Stimulated activated CD8-positive, alpha-beta memory T cell treated with anti-CD3 and anti-CD28 coated beads, Interleukin-7, amount 100 ng/mL, for 4 hours (primary cell): ENCODE measurements around the gene EHBP1.

Experiments
- DNase-seq, 2 donors: peaks; one replicate each; pipeline ENCODE4 v3.0.0-alpha.2; 2020; ENCODE audit warnings: low read depth in 2 of 2

EHBP1 gene

DNA sequence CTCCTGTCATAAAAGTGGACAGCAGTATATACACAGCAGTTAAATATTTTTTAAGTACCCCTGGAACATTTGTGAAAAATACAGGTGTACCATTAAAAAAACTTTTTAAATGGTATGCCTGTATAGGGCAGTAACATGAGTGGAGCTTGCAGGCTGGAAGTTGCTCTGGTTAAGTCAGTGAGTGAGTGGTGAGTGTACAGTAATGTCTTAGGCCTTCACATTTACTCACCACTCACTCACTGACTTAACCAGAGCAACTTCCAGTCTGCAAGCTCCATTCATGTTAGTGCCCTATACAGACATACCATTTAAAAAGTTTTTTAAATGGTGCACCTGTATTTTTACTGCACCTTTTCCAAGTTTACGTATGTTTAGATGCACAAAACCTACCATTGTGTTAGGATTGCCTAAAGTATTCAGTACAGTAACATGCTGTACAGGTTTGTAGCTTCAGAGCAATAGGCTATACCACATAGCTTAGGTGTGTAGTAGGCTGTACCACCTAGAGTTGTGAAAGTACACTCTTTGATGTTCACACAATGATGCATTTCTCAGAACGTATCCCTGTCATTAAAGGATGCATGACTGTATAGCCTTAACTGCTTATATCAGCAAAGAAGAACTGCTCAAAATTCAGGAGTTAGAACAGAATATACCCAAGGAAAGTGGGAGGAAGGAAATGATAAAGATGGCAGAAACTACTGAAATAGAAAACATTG, 112.6 kb downstream of the EHBP1 start:
- no peak for DNase-seq

DNA sequence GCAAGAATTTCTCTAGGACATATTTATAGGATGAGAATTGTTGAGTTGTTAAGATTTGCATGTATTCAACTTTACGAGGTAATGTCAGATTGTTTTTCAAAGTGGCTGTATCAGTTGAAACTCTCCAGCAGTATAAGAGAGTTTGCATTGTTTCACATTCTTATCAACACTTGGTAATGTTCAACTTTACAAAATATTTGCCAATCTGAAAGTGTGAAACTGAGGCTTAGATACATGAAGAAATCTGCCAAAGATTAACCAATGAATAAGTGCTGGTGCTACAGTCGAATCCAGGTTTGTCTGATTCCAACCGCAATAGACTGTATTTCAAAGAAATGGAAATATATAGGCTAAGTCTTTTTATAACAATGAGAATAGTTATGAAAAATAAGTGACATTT, 117.0 kb downstream of the EHBP1 start:
- DNase-seq: no peak

DNA sequence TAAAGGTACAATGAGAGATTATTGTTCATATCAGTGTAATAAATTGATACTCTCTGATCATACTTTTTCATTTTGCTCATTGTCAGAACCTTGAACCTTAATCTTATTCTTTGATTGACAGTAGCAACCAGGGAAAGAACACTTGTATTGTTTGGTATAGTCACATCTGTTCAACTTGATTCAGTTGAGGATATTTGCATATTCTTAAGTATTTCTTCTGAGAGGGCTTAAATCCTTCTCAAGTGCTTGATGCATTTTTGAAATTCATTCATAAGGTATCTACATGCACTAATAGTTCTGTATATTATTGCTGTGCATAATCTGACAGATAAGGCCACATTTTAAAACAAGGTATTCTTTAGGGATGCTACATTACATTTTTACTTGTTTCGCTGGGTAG, 118.9 kb downstream of the EHBP1 start:
- no peak for DNase-seq

DNA sequence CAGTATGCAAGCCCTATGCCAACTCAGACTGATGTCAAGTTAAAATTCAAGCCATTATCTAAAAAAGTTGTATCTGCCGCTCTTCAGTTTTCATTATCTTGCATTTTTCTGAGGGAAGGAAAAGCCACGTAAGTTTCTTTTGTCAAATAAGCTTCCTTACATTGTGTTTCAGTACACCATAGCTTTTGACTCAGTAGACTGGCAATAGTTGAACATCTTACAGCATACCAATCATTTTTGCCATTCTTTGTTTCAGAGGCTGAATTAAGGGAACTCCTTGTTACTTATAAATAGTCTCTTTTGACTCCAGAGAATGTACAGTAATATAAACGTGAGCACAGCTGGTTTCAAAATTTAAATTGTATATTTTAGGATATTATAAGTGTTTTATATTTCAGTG, 120.6 kb downstream of the EHBP1 start:
- DNase-seq: no peak

DNA sequence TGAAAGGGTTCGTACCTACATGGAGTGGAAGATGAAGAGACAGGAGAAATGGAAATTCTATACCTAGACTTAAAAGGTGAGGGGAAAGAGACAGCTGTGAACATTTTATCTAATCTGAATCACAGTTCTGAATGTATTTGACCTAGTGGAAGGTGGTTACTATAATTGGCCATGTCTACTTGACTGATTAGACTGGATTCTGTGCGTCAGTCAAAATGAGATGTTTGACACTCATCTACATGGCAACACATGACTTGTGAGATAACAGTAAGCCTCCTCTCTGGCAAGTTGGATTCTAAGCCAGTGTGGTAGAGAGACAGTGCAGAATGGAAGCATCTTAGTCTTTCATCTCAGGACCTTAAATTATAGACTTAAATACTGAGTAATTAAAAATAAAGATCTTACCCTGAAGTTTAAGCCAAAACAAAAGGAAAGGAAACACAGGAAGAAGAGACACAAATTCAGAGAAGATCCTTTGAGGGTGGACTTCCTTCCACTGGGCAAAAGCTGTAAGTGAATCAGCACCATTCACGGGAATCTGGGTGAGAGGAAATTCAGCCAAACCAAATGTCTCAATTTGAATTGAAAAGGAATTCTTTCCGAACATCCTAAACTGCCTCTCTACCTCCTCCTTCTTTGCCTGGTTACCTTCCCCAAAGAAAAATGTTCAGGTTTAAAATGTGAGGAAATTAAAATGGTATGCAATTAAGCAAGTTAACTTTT, 121.6 kb downstream of the EHBP1 start:
- DNase-seq: no peak

DNA sequence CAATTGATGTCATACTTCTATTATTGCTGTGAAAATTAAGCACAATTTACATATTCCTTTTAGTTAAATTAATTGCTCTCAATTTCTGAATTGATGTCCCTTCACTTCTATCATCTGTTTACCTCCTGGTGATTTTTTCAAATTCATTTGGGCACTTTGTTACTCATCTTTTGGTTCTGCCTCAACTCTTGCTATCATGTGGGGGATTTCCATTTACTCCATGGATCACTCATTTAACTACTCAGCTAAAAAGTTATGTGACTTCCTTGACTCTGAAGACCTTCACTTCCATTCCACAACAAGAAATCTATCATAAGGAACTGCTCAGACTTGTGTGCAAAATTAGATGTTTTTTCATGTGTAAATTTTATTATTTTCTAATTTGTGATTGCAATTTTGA, 126.2 kb downstream of the EHBP1 start:
- no peak for DNase-seq

DNA sequence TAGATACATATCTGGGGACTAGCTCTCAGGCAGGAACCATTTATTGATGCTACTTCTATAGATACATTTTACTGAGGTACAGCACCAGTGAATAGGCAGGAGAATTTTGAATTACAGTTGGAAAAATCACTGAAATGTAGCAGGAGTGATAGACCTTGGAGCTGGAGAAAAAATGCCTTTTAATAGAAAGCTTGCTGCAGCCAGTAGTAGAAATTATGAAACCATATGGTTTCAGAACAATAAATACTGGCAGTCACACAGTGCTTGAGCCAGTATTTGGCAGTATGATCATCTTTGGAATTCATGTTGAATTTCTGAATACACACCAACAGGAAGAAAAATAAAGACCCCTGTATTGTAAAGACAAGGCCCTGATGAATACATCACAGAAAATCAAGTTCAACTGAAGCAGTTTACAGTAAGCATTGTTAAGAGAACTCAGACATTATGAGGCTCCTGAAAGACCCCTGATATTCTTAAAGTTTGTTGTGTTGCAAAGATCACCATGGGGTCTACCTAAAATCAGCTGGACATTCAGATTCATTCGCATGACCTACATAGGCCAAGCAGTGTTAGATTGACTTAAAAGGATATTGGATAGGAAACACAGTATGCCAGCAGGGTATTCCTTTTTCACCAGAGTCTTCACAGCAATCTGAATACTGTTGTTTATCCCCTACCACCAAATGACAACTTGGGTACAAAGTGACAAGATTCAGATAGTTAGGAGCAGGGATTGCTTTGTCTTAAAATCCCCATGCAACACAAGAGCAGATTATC, 139.0 kb downstream of the EHBP1 start:
- no peak for DNase-seq

DNA sequence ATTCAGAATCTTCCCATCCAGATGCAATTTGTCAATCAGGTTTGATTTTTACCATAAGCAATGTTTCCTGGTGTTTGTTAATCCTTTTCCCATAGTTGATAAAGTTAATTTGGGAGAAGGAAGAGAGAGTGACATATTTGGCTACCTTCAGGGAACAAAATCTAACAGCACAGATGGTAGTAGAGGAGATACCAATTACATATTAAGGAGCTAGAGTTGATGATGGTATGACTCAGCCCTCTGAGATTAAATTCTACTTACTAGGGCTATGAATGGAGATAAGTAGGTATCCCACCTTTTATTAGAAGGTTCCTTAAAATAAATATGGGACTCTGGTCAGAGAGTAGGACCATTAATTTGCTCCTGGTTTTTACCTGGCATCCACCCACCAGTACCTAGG, 139.7 kb downstream of the EHBP1 start:
- DNase-seq: no peak

DNA sequence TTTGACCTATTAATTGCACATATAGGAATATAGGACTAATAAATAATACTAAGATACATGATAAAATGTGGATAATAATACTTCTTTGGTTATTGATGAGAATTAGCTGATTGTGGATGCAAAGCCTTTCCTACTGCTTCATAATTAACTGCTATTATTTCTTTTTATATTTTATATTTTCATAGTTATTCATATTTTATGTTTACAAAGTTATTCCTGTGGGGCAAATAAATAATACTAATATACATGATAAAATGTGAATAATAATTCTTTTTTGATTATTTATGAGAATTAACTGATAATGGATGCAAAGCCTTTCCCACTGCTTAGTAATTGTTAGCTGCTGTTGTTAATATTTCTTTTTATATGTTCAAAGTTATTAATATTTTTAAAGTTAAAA, 146.7 kb downstream of the EHBP1 start:
- no peak for DNase-seq

DNA sequence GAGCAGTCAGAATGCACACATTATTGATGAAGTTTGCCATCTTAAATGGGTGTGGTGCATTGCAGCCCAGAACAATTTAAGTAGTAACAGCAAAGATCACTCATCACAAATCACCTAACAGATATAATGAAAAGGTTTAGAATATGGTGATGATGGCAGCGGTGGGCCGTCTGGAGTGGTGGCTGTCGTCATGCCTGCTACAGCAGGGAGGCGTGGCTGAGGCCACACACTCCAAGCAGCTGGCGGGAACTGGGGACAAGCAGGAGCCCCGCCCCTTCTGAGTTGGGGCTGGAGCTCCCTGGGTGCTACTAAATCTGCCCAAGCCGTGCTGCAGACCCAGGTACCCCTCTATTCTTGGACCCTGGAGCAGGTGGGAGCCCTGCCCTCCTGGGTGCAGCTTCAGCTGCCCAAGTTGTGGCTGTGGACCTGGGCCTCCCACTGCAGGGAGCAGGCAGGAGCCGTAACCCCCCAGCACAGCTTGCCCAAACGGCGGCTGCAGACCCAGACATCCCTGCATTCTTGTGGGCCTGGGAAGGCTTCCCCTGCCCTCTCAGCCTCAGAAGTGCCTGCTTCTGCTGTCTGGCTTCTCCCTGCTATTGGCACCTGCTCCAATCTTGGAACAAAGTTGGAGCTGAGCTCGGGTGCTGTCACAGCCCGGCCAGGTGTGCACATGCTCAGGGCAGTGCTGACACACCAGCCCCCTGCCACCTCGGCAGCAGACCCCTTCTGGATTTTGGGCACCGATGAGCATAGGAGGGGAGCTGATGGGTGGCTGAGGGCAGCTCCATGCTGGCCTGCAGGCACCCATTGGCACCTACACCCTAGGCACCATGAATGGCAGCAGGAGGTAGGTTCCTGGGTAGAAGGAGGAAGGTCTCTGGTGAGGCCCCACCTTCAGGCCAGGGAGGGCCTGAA, 149.3 kb downstream of the EHBP1 start:
- DNase-seq: no peak

DNA sequence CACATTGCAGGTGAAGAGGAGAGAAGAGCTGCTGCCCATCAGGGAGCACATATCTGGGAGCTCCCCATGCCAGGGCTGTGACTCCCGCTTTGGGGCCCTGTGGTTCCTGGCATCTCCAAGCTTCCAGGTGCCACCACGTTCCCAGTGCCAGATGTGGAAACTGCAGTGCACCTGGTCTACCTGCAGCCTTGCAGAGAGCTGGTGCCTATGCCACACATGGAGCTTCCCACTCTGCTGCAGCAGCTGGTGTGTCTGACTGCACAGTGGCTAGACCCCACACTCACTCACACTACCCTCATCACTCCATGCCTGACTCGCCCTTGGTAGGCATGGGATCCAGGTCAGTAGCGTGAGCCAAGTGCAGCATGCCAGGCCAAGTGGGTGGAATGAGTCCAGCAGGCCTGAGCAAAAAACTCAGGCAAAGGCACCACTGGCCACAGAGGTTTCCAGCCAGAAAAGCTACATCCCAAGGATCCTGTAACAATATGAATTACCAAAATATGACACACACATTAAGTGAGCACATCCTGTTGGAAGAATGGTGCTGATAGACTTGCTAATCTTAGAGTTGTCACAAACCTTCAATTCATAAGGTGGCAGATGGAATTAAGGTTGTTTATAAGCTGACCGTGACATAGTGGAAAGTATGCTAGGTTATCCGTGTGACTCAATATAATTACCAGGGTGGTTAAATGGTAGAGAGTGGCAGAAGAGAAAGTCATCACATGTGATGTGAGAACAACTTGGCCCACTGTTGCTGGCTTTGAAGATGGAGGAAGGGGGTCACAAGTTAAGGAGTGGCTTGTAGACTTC, 150.9 kb downstream of the EHBP1 start:
- DNase-seq: no peak

DNA sequence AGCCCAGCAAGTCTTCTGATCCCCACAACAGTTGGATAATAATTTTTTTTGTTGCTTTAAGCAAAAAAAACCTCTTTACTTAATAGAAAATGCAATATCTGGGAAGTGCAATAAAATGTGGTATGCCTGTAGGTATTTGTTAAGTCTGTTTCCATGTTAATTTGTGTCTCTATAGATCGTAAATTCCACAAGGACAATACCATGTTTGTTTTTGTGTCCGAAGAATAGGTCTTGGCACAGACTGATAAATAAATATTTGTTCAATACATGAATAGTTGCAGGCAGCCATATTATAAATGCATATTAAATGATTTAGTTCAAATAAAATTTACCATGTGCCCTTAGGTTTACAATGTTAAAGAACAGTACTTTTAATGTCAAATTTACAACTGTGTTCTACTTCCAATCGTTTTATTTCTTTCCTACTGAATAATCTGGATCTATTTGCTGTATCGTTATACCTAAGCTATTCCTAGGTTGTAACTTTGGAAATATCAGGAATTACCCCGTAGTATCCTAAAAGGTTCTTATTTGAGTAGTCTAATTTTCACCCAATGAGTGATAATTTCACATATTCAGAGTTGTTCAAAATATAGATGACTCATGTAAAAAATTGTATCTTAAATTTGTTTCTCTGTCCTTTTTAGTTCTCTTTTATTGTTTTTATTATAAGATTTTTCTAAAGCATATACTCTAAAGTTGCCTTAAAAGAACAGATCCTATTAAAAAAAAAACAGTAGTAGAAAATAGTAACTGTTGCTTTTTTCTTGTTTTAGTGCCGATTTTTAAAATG, 151.8 kb downstream of the EHBP1 start:
- DNase-seq: no peak

DNA sequence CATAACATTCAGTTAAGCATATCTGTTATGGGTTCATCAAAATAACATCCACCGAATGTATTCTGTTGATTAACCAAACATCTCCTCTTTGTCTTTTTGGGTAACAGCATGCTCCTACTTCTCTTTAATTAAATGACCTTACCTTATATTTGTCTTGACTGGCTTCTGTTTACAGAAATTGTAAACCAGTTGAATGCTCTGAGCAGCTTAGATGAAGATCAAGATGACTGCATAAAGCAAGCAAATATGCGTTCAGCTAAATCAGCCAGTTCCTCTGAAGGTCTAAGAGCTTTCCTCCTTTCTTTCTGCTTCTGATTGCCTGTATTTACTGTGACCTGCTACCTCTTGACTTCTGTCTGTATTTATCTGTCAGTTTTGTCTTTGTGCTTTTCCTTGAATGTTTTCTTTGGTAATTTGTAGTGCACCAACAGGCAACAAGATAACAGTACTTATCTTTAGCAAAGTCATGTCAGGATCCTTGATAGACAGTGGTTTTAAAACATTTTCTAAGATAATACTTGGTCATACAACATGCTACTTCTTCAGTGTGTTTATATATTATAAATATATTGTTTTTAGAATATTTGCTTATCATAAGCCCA, 152.8 kb downstream of the EHBP1 start:
- DNase-seq: no peak

DNA sequence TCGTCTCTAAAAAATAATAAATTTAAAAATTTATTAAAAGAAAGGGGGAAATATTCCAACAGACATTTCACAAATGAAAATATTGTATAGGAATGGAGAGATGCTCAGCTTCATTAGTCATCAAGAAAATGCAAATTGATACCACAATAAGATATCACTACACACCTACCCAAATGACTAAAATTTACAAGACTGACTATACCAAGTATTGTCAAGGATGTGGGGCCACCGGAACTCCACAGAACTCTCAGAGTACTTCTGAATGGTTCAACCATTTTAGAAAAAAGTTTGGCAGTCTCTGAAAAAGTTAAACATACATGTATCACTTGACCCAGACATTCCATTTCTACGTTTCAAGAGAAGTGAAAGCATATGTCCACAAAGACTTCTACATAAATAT, 163.4 kb downstream of the EHBP1 start:
- DNase-seq: no peak

DNA sequence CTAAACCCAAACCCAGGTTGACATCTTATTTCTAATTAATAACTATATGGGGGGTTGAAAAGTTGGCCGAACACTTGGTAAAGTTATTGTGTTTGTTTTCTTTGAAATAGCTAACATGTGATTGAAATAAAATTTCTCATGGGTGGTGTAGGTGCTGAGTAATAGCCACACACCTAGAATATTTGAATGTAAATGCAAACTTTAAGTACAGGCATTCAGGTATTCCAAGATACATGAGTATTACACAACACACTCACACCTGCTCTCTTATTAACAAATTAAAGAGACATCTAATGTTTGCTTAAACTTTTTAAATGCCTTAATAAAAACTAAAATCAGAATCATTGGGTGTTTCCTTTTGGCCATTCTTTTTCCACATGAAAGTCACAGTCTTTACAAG, 165.5 kb downstream of the EHBP1 start:
- no peak for DNase-seq

DNA sequence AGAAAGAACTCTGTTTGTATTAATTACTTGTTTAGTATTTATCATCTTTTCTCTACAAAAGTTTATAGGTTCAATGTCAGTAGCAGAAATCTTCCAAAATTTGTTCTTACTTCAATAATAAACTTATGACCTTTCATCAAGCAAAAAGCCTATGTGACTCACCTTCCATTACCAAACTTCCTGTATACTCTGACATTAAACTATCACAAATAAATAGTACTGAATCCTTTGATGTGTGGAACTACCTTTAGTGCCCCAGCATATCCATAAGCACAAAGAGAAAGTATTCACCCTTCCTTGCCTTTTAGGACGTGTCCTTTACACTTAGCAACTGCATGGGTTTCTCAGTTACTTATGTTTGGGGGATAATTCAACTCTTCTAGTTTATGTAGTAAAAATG, 166.0 kb downstream of the EHBP1 start:
- DNase-seq: no peak

DNA sequence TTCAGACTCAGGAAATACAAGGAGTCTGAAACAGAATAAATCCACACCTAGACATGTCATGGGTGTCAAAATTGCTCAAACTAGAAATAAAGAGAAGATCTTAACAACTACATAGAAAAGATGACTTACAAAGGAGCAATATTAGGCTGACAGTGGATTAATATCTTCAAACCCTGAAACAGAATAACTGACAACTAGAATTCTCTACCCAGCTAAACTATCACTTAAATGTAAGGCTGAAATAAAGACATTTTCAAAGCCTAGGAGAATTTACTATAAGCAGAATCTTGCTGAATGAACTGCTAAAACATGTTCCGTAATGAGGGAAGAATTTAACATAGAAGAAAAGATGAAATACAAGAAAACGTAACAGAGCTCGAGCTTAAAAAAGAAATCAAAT, 168.1 kb downstream of the EHBP1 start:
- no peak for DNase-seq

DNA sequence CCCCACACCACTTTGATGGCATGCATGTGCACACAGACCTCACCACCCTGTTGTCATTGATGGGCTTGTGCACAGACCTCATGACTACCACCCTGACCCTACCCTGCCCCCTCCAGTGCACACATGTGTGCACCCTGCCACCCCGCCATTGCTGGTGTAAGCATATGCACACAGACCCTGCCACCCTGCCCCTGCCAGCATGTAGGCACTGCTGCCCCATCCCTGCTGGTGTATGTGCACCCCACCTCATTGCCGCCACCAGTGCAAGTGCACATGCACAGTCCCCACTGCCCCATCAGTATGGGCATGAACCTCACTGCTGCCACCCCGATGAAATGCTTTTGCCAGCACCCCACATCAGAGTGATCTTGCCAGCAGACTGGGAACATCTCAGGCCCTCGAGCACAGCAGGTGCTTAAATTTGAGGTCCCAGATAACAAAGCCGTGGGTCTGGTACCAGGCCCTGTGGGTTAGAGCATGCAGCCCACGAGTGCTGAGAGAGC, 169.4 kb downstream of the EHBP1 start:
- DNase-seq: no peak

DNA sequence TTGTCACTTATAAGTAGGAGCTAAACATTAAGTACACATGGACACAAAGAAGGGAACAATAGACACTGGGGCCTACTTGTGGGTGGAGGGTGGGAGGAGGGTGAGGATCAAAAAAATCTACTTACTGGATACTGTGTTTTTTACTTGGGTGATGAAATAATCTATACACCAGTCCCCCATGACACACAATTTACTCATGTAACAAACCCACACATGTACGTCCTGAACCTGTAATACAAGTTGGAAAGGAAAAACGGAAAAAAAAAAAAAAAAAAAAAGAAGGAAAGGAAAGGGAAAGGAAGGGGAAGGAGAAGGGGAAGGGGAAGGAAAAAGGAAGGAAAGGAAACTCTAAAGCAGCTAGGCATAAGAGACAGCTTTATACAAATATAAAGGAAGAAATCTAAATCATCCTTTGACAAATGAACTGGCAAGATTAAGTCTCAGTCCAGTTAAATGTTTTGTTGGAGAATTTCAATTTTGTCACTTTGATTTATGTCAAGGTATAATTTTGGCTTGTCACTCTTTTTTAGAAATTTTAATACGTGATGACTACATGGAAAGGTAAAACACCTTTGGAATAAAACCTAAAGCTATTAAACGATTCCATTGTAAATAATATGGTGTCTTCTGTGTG, 175.8 kb downstream of the EHBP1 start:
- no peak for DNase-seq
